ENCODE data around the gene KAT6B.

DNA sequence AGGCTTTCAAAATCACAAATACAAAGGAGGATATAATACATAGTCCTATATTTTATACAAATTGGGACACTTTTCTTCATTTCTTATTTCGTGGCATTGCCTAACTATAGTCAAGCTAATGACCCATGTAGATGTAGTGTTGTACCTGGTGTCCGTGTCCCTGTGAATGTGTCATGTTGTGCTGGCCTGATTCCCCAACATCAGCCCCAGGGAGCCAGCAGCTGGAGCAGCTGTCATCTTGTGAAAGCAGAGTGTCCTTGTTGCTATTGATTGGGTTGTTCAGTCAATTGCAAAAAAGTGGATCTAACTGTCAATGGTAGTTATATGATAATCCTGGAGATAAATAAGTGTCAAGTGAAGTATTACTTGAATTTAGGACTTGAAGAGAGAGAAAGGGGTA is 86.3 kb downstream of the KAT6B start:
- TF ChIP-seq POLR2AphosphoS5 (IDR thresholded peaks at IDR 0.05): no peak
- no peak for TF ChIP-seq POLR2A (IDR thresholded peaks at IDR 0.05)
- TF ChIP-seq, protein P1, sequence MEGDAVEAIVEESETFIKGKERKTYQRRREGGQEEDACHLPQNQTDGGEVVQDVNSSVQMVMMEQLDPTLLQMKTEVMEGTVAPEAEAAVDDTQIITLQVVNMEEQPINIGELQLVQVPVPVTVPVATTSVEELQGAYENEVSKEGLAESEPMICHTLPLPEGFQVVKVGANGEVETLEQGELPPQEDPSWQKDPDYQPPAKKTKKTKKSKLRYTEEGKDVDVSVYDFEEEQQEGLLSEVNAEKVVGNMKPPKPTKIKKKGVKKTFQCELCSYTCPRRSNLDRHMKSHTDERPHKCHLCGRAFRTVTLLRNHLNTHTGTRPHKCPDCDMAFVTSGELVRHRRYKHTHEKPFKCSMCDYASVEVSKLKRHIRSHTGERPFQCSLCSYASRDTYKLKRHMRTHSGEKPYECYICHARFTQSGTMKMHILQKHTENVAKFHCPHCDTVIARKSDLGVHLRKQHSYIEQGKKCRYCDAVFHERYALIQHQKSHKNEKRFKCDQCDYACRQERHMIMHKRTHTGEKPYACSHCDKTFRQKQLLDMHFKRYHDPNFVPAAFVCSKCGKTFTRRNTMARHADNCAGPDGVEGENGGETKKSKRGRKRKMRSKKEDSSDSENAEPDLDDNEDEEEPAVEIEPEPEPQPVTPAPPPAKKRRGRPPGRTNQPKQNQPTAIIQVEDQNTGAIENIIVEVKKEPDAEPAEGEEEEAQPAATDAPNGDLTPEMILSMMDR (IDR thresholded peaks at IDR 0.05): no peak

Data from sigmoid colon (tissue), 4 donors.